NCI-H2227 treated with DMSO at 0.1 percent for 48 hours (cell line): ENCODE results near the gene PODN.

Source experiments
- DNase-seq: peaks from one replicate; lab custom pipeline; 2025; lab: John Stamatoyannopoulos, UW

The PODN gene

DNA sequence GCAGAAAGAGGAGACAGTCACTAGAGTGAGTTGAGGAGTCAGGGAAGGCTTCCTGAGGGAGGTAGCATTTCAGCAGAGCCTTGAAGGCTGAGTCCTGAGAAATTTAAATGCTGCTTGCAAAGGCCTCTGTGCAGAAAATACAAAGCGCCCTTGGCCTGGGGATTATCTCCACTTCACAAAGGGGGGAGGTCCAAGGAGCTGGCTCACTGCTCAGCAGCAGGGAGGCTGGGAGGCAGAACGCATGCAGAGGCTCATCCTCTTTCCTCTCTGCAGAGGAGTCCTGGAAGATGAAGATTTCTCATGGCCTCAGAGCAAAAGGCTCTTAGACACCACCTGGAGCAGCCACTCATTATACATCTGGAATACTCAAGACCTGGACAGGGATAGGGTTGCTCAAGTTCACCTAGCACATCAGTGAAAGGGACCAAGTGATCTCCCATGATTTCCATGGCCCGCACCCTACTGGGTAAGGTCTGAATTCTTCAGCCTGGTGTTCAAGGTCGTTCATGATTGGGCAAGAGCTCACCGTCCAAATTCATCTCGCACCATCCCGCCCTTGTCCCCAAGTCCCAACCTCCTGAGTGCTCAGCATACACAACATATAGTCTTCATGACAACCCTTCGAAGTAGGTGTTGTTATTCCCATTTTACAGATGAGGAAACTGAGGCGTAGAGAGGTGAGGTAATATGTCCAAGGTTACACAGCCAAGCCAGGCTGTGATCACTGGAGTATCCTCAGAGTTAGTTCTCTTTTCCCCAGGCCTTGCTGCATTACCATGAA lies 71.4 kb downstream of the PODN start:
- no peak for DNase-seq

DNA sequence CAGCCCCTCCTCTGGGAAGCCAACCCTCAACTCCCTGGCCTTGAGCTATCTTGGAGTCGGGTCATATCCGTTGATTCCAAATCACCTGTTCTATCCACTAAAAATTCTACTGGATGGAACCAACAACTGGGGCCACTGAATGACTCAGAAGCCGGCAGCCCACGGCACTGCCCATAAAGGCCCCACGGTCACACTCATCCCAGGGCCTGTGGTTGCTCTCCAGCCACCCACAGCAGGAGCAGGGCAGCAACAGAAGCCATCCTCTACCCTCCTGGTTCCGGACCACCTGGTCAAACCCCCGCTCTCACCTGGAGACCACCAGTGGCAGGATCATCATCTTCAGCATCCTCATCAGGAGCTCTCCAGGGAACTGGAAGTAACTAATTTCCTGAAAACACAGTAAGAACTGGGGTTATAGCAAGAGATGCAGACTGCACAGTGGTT lies 72.1 kb downstream of the PODN start:
- DNase-seq, result no peak
